Measurements from ENCODE around the gene KNDC1. TPM values are rescaled to one million over a fixed set of nuclear protein-coding genes. Genes with fewer than 3 reads are reported as not detected.

Gene KNDC1
- total RNA-seq, 120 experiments from 2014 or later = 44.0 to 154 (median 107) TPM

Small RNAs within 50 kb of the gene (microRNA-seq; reads per million reads assigned to microRNA genes)
- 0 to 1.2 (median 0) reads per million in 43 experiments for gene MIR202

Other genes with a start within 250 kb of the KNDC1 start
- 10 to 100 TPM in 114 of 120 experiments, 1 to 10 TPM in 6; 7.4 to 31.9 (median 17.0) TPM for gene CFAP46, start 217.6 kb upstream of the KNDC1 start, total RNA-seq
- 10 to 100 TPM; 11.7 to 48.6 (median 31.6) TPM for gene ADGRA1, start 72.3 kb upstream of the KNDC1 start, total RNA-seq
- 1 to 10 TPM in 2 of 120 experiments, under 1 TPM in 6, not detected in 112; 0.38 to 1.8 (median 0.49) TPM for gene UTF1, start 70.0 kb downstream of the KNDC1 start, total RNA-seq
- gene VENTX, start 77.6 kb downstream of the KNDC1 start, total RNA-seq = 1 to 10 TPM in 33 of 120 experiments, under 1 TPM in 76, not detected in 11; 0.16 to 3.2 (median 0.81) TPM
- gene ADAM8, start 116.6 kb downstream of the KNDC1 start, total RNA-seq = 10 to 100 TPM in 21 of 120 experiments, 1 to 10 TPM in 99; 2.0 to 18.0 (median 6.8) TPM
- 10 to 100 TPM; 43.1 to 87.2 (median 61.0) TPM for gene TUBGCP2, start 148.7 kb downstream of the KNDC1 start, total RNA-seq
- 10 to 100 TPM; 15.3 to 36.6 (median 26.1) TPM for gene ZNF511, start 148.7 kb downstream of the KNDC1 start, total RNA-seq
- gene CALY, start 176.7 kb downstream of the KNDC1 start, total RNA-seq = 100 to 1,000 TPM in 119 of 120 experiments, 10 to 100 TPM in 1; 79.8 to 353 (median 247) TPM
- 1 to 10 TPM in 3 of 120 experiments, under 1 TPM in 10, not detected in 107; 0.54 to 1.3 (median 0.75) TPM for gene PRAP1, start 187.2 kb downstream of the KNDC1 start, total RNA-seq
- gene FUOM, start 197.8 kb downstream of the KNDC1 start, total RNA-seq = 1 to 10 TPM in 119 of 120 experiments, under 1 TPM in 1; 0.85 to 9.8 (median 4.0) TPM
- gene ECHS1, start 213.1 kb downstream of the KNDC1 start, total RNA-seq = 10 to 100 TPM; 54.4 to 99.5 (median 79.6) TPM
- 10 to 100 TPM in 85 of 120 experiments, 1 to 10 TPM in 35; 6.0 to 18.9 (median 11.3) TPM for gene PAOX, start 219.0 kb downstream of the KNDC1 start, total RNA-seq
- 10 to 100 TPM; 33.3 to 78.1 (median 50.8) TPM for gene MTG1, start 233.9 kb downstream of the KNDC1 start, total RNA-seq

Data from dorsolateral prefrontal cortex (tissue), 118 donors.